HG02571 (cell line): ENCODE results near the gene IGFBP7.

ENCODE experiments used
- ATAC-seq: cut with Tn5 transposase; IDR thresholded peaks from one replicate; pipeline ENCODE4 v1.9.1; 2021; ENCODE audit warnings: mild to moderate bottlenecking, moderate library complexity; ENCODE audit not compliant: unreplicated experiment

The IGFBP7 gene

DNA sequence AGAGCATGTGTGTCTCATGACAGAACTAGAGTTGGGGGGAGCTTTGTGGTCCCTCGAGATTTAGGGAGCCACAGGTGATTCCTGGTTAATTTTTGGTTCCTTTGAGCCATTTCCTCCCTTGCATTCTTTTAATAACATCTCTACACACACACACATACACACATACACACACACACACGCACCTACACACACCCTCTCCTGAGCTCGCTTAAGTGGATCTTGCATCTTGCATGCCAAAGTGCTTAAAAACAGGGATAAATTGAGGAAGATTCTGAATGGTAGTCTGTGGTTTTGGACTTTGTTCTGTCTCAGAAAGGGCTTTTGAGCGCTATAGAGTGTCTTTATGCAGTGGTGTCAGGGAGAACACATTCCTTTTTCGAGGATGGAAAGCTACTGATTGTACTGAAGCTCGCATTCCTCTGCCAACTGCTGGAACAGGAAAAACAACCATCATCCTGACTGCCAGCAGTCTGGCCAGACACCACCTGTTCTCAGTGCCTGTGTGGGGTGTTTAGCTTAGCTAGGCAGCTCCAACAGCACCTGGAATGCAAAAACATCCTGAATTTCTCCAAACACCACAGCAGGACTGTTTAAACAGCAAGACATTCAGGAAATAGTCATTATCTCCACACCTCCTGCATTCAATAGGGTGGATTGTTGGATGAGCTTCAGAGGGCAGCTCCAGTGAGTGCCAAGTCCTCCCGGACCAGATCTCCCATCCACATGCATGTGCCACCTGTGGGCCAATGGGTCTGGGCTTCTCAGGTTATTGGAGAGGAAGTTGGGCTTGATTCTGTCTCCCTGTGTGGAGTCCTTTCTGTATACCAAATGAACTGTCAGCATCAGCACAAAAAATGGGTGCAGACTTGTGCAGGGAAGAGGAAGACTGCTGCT is 21.9 kb upstream of the IGFBP7 start:
- ATAC-seq, result no peak

DNA sequence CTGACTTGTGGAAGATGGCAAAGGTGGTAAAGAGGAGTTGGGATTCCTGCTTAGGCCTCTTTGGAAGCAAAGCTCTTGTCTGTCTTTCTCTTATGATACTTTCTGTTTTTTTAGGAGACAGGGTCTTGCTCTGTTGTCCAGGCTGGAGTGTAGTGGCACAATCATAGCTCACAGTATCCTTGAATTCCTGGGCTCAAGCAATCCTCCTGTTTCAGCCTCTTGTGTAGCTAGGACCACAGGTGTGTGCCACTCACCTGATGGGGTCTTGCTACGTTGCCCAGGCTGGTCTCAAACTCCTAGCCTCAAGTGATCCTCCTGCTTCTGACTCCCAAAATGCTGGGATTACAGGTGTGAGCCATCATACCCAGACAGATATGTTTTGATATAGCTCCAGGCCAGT is 19.3 kb upstream of the IGFBP7 start:
- ATAC-seq, result no peak

DNA sequence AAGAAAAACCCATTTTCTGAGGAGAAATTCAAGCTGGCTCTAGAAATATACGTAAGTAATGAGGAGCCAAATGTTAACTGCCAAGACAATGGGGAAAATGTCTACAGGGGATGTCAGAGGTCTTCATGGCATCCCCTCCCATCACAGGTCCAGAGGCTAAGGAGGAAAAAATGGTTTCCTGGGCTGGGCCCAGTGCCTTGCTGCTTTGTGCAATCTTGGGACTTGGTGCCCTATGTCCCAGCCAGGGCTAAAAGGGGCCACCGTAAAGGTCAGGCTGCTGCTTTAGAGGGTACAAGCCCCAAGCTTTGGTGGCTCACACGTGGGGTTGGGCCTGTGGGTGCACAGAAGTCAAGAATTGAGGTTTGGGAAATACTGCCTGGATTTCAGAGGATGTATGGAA is 17.2 kb upstream of the IGFBP7 start:
- no peak for ATAC-seq

DNA sequence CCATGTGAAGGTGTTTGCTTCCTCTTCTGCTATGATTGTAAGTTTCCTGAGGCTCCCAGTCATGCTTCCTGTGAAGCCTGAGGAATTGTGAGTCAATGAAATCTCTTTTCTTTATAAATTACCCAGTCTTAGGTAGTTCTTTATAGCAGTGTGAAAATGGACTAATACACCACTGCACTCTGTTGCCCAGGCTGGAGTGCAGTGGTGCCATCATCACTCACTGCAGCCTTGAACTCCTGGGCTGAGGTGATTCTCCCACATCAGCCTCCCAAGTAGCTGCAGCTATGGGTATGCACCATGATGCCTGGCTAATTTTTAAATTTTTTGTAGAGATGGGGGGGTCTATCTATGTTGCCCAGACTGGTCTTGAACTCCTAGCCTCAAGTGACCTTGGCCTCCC is 15.8 kb upstream of the IGFBP7 start:
- ATAC-seq, result no peak

DNA sequence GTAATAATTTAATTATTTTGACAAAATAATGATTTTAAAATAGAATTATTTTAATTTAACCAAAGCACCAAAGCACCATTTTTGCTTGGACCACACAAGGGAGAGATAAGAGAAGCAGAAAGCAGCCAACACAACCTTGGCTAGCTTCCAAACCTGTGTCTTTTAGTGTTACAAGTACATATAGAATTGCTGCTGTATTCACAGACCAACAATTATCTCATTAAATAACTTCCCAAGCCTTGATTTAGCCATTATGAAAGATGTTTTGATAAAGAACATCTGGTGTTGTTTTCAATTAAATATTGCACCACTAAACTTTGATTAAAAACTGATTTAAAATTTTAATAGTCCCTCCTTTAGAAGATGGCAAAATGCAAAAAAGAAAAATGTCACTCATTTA is 14.0 kb upstream of the IGFBP7 start:
- ATAC-seq, result no peak

DNA sequence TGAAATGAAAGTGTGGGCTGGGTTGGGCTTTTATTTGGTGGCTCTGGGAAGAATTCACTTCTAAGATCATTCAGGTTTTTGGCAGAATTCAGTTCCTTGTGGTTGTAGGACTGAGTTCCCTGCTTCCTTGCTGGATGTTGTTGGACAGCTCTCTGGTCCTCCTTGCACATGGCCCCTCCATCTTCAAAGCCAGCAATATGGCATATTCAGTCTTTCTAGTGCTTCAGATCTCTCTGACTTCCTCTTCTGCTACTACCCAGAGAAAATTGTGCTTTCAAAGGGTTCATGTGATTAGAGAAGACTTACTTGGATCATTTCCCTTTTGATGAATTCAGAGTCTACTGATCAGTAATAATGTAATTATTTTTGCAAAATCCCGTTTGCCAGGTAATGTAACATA is 12.8 kb upstream of the IGFBP7 start:
- ATAC-seq, result no peak

DNA sequence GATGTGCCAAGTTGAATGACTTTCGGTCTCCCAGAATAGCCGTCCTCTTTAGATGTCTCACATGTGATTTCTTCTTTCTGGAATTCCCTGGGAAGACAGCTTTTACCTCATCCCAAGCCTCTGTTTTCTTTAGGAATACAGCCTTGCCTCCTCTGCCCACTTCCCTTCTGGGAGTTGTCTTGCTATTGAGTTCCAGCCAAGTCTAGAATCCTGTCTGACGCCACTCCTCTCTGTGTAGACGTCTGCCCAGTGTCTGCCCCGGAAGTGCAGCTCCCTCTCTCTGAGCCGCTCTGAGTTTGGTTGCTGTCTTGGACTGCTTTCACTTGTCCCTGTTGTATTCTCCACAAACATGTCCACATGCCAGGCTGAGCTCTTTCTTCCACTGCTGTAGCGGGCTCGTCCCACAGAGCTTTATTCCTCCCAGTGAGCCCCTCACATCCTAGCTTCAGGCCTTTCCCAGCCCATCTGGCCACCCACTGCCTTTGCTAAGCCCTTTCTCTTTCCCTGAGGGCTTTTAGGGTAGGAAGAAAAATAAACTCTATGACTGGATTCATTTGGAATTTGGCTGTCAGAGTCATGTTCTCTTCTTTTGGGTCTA is 9.0 kb upstream of the IGFBP7 start:
- ATAC-seq, result no peak

DNA sequence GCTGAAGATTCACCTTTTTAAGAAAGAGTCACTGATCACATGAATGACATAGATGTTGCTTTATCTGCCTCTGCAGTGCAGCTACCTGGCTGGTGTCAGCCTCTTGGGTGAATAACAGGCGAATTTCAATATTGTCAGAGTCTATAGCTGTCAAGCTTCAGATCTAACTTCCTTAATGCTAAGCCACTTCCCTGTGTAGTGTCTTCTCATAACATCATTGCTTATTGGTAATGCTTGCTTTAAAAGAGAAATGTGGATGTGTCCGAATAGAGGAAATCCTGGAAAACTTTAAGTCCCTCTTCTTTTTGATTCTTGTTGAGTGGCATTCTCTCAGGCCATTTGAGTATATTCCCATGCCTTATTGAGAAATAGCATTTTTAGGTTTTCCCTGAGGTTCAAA is 7.3 kb upstream of the IGFBP7 start:
- no peak for ATAC-seq

DNA sequence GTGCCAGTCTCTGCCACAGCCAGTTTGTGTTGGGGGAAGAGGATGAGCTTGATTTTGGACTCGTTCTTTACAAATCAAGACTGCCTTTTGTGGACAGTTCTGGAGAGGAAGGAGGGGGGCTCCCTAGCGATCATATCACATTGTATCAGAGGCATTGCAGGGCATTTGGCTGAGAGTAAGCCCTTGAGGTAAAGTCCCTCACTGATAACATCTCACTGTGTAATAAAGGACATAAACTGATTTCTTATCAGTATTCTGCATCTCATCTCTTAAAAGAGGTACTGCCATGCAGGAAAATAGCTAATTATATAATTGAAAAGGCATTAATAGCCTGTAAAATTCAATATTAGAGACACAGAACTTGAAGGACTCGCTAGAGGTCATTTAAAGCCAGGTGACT is 6.1 kb upstream of the IGFBP7 start:
- no peak for ATAC-seq

DNA sequence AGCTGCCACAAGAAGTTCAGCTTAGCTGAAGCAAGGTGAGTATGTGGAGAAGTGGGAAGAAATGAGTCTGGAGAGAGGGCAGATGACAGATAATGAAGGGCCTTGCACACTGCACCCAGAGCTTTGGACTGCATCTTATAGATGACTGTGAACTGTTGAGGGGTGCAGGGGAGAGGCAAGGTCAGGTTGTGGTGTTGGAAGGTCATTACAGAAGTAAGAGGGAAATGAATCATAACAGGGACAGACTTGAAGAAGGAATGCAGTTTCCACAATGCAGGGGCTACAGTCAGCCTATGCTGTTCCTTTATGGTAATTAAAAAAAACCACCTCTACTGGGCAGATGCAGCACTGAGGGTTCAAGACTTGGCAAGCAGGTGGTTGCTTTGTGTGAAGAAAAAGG is 4.8 kb upstream of the IGFBP7 start:
- ATAC-seq, result no peak

DNA sequence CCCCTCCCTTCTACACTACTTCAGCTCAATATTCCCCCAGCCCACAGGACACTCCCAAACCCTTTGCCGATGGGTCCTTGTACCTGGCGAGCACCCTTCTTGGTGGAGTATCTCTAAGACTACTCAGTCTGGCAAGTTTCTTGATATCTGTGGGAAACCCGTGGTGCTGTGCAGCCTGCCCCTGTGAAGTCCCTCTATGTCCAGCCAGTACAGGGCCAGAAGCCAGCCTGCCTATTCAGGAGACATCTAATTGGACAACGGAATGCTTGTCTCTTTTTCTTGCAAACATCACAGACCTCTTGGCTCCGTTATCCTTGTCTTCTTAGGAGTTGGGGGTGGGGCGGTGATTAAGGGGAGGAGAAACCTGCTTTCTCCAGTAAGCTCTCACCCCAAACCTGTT is 3.7 kb upstream of the IGFBP7 start:
- no peak for ATAC-seq

DNA sequence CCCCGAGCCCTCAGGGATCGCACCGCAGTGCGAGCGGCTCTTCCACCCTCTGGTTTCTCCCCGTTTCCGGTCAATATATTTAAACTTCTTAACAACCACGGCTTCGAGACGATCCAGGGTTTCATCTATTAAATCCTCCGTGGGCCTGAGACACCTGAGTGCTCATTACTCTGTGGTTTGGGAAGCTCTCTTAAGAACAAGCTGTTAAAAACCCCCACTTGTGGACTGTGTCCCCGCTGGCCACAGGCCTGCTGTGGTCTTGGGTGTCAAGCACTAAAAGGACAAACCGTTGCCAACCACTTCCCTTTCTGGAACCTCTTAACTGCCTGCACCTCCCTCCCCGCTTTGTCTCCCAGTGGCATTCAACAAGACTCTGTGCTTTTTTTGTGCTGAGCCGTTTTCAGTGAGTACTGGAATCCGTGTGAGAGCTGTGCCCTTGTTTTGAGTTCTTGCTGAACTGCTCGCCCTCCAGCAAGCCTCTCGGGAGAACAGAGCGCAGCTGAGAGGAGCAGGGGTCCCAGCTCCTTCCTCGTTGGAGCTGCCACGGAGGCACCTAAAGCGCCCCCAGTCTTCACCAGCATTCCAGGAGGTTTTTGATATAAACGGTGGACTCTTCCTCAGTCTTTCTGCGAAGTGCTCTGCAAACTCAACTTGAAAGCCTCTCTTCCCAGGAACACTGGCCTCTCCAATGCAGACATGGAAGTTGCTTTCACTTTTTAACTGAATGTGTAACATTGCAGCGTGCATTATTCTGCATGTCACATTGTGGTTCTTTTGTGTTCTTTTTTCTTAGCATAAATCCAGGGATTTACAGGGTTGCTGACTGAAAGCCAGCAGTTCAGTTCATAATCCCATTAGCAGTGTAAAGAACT is 691 bp upstream of the IGFBP7 start:
- no peak for ATAC-seq

DNA sequence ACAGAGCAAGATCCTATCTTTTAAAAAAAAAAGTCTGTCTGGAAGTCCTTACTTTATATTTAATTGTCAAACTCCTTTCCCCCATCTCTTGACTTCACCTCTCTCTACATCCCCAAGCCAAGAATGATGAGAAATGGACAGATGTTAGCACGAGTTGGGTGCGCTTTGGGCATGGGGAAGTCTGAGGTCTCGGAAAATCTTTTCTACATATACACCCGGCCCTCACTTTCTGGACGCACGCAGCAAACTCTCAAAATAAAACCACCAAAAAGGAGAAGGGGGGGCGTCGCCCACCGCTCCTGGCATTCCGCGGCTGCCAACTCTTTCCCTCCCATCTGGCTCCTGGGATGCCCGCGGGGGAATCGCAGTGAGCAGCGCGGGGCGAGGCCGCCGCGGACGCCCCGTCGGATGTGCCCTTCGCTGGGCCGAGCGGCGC is 756 bp downstream of the IGFBP7 start:
- ATAC-seq, result no peak

DNA sequence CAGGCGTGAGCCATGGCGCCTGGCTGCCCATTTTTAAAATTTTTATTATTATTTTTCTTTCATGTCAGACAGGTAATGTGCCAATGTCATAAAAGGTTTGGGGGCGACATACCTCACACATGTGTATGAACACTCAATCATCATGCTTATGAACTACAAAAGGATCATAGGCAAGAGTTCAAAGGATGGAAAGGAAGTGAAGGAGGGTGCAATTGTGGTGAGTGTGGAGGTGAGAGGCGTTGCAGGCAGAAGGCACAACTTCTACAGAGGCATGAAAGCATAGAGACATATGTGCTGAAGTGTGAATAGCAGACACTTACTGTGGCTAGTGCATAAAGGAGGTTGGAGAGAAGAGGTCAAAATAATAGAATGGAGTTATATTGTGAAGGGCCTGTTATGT is 4.0 kb downstream of the IGFBP7 start:
- no peak for ATAC-seq

DNA sequence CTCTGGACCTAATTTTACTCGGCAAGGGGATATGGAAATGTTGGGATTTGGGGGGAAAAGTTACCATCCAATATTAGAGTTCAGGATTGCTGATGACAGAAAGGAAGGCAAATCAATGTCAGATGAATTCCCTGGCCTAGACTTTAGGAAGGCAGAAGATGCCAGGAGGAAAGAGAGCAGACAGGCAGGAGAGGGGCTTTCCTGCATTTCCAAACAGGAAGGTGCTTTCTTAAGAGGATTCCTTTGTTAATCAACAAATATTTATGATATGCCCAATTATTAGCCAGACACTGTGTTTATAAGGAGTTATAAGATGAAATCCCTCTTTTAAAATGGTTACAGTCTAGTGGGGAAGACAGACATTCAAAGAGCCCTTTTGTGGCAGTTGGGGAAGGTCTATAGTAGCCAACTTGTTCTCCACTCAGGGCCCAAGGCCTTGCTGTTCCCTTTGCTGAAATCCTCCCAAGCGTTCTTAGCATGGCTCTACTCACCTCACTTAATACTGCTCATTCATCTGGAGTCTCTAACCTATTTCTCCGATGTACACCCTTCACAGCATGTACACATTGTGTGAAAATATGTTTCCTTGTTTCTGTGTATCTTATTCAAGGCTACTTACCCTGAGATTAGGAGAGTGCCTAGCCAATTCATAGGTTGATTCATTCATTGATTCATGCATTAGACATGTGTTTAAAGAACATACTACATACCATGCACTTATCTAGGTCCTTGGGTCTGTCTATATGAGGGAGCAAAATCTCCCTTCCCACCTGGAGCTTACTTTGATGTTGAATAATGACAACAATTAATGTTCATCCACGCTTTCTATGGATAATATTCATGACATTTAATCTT is 5.3 kb downstream of the IGFBP7 start:
- ATAC-seq, result no peak

DNA sequence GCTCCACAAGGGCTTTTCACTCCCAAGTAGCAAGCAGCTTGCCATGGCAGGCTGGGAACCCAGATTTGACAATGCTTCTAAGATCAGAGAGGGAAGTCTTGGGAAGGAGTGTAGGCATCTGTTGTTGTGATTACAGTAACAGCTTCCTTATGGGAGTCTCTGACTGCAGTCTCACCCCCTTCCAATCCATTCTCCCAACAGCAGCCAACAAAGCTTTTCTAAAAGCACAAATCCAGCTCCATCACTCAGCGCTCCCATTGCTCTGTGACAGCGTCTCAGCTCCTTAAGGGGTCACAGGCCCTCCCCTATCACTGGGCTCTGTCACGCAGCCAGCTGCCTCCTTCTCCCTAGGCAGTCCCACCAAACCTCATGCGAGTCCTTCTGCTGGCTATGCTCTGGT is 7.1 kb downstream of the IGFBP7 start:
- no peak for ATAC-seq

DNA sequence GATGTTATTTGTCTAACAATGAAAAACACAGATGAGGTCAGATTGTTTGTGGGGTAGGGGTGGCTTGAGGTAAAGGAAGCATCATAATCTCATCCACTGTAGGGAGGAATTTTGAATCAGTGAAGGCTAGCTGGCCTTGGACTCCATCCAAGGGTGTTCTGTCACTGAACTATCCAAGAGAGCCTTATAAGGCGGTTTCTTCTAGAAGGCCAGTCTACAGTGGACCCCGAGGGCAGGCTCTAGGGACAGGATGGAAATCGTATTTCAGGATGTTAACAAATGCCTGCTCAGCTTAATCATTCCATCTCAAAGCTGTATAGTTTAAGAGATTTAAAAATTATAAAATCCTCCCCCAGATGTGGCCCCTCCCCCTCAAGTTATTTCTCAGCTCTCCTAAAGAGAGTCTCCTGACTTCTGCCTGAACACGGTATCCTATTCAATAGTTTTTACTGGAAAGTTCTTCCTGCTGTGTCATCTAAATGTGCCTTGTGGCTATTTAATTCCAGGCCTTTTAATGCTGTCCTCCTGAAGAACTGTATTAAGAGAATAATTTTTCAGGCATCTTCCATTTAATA is 8.0 kb downstream of the IGFBP7 start:
- no peak for ATAC-seq

DNA sequence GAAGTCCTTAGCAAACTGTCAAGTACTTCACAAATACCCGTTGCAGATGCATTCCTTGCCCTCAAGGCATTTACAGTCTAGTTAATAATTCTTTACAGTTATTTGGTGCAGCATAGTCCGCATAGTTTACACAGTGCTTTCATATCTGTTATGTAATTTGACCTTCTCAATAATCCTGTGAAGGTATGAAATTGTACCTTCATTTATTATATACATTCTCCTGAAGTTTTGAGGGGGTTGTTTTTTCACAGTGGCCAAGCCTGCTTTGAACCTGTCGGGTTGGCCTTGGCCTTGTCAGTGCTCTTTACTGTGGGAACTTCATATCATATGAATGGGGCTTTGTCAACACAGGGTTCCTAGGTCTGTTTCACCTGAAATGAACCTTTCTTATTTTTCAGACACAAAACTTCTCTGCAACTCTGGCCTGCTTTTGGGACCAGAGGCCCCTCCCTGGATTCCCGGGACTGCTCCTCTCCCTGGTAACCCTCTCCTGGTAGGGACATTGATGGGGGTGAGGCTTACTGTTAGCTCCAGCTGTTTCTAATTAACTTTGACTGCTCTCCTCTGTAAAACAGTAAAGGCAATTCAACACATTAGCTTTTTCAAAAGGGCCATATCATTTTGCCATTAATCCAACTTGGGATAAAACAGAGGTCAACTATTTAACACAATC is 9.1 kb downstream of the IGFBP7 start:
- ATAC-seq, result no peak

DNA sequence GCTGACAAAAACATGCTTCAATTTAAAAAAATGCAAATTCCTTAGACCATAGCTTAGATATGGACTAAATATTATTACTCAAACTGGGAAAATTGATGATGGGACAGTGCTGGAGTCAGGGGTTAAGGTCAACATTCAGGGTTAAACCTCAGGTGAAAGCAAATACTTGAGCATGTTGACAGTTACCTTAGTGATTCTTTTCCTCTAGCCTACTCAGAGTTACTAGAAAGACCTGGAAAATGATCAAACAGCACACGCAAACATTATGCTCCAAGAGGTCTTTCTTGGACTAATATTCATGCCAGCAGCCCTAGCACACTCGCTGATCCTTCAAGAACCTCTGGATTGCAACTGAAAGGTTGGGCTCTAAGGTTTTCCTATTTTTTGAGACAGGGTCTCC is 10.8 kb downstream of the IGFBP7 start:
- ATAC-seq, result no peak

DNA sequence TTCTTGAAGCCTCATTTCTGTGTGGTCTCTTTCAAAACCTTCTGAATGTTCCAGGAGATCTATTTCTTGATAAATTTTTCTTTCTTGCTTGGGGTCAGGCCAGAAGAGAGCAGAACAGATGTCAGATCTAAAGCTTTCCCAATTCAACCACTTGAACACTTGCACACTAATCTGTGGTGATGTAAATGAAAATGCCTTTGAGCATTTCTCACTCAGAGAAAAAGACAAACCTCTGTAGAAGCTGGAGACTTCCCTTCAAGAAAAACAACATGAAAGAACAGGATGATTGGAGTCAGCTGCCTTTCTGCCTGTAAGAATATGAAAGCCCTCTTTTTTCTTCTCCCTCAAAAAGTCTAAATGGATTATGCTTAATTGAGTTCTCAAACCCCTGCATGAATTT is 11.2 kb downstream of the IGFBP7 start:
- no peak for ATAC-seq
